GM21526 (cell line): ENCODE results near the gene FGF18.
"Not testable (repeated sequence)": the region's sequence is repeated elsewhere in the genome, so short reads cannot be mapped to it uniquely, and the experiment has no call there.

Experiments
- ATAC-seq: cut with Tn5 transposase; IDR thresholded peaks from one replicate; pipeline ENCODE4 v1.9.1; 2021; ENCODE audit warnings: moderate library complexity; ENCODE audit not compliant: unreplicated experiment, low FRiP score

Gene FGF18

GRCh38 chr5:171418982-171419687, at the start of gene FGF18:
TSS of gene FGF18 (plus strand) at chr5:171419647. CDS start at chr5:171420200, 553 bp downstream.
- ATAC-seq: no peak

- ATAC-seq: no peak
Observed at GRCh38 chr5:171369898-171370297, 49.5 kb upstream of the FGF18 start.

GRCh38 chr5:171370881-171371280, 48.6 kb upstream of the FGF18 start:
- ATAC-seq: not testable (repeated sequence)

- ATAC-seq: no peak
Observed at GRCh38 chr5:171371326-171371725, 48.1 kb upstream of the FGF18 start.

- ATAC-seq: no peak
Observed at GRCh38 chr5:171379961-171380360, 39.5 kb upstream of the FGF18 start.

GRCh38 chr5:171384416-171384815, 35.0 kb upstream of the FGF18 start:
- not testable (repeated sequence) for ATAC-seq

- ATAC-seq: not testable (repeated sequence)
Observed at GRCh38 chr5:171384999-171385398, 34.4 kb upstream of the FGF18 start.

GRCh38 chr5:171386006-171386671, 33.3 kb upstream of the FGF18 start:
- ATAC-seq: no peak

GRCh38 chr5:171386861-171387344, 32.5 kb upstream of the FGF18 start:
- no peak for ATAC-seq

- peak; percentile 78 for ATAC-seq
Observed at GRCh38 chr5:171387345-171387969, 32.0 kb upstream of the FGF18 start, which contains the start of gene NPM1. TSS of gene NPM1 (plus strand) at chr5:171387849. CDS start at chr5:171387949, 100 bp downstream.

- peak; percentile 31 for ATAC-seq
Observed at GRCh38 chr5:171387970-171388815, 31.3 kb upstream of the FGF18 start.

- ATAC-seq: no peak
Observed at GRCh38 chr5:171388816-171389168, 30.7 kb upstream of the FGF18 start.

- no peak for ATAC-seq
Observed at GRCh38 chr5:171390883-171391677, 28.4 kb upstream of the FGF18 start.

- ATAC-seq: no peak
Observed at GRCh38 chr5:171391996-171392577, 27.4 kb upstream of the FGF18 start.

GRCh38 chr5:171392585-171393159, 26.8 kb upstream of the FGF18 start:
- no peak for ATAC-seq

- ATAC-seq: no peak
Observed at GRCh38 chr5:171395042-171395441, 24.4 kb upstream of the FGF18 start.

GRCh38 chr5:171396583-171396982, 22.9 kb upstream of the FGF18 start:
- not testable (repeated sequence) for ATAC-seq

GRCh38 chr5:171397190-171397589, 22.3 kb upstream of the FGF18 start:
- ATAC-seq: no peak

GRCh38 chr5:171397599-171397998, 21.8 kb upstream of the FGF18 start:
- ATAC-seq: no peak
